Myocyte (in vitro differentiated cells): ENCODE results near the gene KLHL9. TPM values are rescaled to one million over a fixed set of nuclear protein-coding genes. Genes with fewer than 3 reads are reported as not detected.
A peak's percentile ranks its signal among the peaks of the same experiment; 100 is the strongest.

Experiments used
- DNase-seq: peaks from one replicate; pipeline ENCODE4 v3.0.0-alpha.2; 2012; ENCODE audit warnings: low read depth
- total RNA-seq: library from RNA; depleted of rRNA; stranded (reverse); fragments of >200 nt; gene quantifications from 2 replicates; pipeline ENCODE4 v1.2.3, GENCODE V29; 2014

KLHL9 gene
- total RNA-seq, 1 donor from 2014 or later, result 24.7 TPM

DNA sequence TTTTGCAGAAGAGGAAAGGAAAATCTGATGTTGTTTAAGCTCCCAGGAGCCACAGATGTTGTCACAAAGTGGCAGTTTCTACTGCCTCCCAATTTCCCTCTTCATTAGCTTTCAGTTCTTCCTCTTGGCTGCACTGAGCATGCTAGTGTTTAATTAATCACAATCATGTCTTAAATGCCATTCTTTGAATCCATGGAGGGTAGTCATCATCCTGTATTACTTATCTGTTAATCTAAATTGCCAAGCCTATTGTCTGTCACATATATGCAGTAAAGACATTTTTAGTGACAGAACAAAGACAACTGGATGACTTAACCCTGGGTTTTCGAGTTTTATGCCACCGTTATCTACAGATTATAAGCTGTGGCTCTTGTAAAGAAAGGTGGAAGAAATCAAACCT, 14.7 kb downstream of the KLHL9 start:
- DNase-seq, result no peak

DNA sequence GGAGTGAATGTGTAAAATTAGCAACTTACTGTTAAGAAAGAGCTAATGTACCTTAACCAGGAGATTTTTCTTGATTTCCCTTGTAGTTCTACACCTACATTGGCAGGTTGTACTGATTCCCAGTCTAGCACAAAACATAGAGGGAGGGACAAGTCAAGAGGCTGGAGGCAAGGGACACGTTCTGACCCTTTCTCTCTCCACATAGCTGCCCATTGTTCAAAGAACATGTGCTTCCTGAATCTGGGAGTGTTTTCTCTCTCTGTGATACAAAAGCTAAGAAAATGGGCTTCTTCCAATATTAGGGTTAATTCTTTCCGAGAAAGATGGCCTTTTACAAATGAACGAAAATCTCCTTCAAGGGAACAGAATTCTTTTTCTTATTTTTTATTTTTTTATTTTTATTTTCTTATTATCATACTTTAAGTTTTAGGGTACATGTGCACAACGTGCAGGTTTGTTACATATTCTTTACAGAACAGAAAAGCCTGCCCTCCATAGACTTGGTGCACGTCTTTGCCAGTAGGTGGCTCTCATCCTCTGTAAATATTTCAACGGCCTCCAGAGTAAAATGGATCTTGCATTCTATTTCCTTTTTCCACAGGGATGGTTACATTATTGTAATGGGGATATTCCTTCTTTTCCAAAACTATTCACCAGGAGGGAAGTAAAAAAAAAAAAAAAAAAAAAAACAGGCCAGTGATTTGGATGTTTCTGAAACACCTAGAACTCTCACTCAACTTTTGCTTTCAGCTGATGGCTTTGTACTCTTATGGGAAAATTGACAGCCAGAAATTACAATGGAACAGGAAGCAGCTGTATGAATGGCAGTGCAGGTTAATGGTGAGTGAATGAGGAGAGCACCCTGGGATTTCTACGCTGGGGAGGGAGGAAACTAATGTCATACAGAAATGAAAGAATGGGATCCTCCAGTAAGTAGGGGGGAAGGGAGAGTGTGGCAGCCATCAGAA, 17.0 kb downstream of the KLHL9 start:
- peak; percentile 53 for DNase-seq

DNA sequence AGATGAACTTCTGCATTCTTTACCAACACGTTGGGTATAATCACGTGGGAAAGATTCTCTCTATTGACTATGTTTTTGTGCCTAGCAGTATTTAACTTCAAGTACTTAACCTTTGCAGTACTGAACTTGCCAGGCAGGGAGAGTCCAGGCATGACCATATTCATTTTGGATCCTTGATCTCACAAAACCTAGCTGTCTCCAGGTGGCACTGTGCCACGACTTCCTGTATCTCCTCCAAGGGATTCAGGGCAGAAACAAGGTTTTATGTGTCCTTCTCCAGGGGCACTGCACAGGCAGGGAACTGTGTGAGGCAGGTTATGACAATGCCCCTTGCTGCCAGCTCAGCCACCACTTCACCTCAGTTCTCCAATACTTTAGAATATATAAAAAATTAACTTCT, 18.3 kb downstream of the KLHL9 start:
- DNase-seq, result no peak

DNA sequence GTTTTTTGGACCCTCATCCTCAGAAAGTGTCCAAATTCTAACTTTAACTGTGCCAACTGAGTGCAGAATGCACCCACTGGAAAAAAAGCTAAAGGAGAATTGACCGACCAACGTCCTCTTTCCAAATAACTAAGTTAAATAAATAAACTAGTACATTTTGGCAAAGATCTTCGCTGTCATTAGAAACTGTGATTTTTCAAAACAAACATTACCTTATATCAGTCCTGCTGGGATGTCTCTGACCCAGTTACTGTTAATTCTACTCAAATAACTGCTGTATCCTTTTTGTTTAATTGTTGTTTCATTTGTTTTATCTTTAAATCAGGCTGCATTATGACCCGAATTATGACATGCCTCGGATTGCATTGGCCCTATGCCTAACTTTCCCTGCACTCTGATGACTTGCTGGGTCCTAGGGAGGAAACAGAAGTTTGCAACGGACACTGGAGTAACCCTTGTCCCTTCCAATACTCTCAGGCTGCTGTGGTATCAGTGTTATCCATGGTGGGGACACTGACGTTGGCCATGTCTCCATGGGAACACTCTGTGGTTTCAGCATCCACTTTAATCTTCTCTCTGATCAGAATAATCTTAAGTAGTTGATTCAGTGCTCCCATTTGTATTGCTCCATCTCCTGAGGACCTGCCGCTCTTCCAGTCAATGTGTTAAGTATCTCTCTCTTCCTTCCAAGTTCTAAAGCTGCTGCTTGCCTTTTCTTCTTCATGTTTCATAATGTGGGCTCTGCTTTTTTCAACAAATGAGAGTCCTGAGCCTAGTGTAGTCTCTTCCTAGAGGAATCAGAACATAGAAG, 19.0 kb downstream of the KLHL9 start:
- DNase-seq, result no peak

DNA sequence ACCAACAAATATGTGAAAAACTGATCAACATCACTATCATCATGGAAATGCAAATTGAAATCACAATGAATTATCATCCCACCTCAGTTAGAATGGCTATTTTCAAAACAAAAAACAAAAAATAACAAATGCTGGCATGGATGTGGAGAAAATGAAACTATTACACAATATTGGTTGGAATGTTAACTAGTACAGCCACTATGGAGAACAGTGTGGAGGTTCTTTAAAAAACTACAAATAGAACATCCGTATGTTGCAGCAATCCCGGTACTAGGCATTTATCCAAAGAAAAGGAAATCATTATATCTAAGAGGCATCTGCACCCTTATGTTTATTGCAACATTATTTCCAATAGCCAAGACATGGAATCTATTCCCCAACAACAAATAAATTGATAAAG, 21.1 kb downstream of the KLHL9 start:
- no peak for DNase-seq

DNA sequence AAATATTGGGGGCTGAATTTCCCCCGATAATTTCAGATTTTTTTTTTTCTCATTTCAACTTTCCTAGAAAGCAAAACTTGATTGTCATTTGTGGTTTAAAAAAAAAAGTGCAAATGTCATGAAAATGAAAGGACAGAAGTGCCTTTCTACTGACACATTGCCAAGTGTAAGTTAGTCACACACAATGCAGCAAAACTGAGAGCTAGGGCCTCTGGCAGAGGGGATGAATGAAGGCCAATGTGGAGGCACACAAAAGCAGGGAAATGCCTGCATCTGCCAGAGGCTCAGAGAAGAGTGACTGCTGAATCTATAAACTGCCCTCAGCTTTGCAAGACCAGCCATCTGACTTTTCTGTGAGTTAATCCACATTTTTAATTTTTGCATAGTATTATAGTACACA, 23.3 kb downstream of the KLHL9 start:
- DNase-seq, result no peak

DNA sequence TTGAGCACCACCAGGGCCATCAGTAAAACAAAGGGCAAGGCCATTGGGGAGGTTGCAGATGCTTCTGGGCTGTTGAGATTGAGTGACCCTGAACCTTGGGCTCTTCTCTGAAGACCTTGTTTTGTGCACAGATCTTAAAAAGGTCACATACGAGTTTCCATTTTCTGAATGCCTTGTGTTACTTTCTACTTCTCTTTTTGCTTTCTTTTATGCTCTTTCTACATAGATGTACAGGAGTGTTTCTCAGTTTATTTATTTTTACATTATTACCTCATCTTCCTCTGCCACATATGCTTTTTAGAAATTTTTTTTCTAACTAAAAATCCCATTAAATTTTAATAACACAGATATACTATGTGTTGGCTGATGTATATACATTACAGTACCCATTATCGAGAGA, 30.0 kb downstream of the KLHL9 start, which contains the start of gene IFNA5:
Gene IFNA5 (minus strand): TSS at position 101 of the 400 bp plus-strand sequence. CDS start 57 bp downstream, at position 44.
- DNase-seq, result no peak

DNA sequence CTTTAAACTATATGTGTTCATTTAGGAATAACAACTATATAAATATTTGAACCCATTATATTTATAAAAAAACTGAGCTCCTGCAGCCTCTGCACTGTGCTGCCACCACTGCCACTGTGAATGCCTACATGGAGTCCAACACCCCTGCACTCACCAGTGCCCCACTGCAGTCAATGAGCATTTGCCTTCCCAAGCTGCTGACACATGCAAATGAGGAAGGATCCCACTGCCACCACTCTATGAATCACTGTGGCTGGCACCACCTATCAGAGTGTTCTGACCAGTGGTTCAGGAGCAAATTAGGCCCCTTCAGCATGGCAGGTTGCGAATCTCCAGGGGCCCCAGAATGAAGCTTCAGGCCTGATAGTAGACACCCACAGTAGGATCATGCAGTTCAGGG, 39.2 kb downstream of the KLHL9 start:
- DNase-seq, result no peak

DNA sequence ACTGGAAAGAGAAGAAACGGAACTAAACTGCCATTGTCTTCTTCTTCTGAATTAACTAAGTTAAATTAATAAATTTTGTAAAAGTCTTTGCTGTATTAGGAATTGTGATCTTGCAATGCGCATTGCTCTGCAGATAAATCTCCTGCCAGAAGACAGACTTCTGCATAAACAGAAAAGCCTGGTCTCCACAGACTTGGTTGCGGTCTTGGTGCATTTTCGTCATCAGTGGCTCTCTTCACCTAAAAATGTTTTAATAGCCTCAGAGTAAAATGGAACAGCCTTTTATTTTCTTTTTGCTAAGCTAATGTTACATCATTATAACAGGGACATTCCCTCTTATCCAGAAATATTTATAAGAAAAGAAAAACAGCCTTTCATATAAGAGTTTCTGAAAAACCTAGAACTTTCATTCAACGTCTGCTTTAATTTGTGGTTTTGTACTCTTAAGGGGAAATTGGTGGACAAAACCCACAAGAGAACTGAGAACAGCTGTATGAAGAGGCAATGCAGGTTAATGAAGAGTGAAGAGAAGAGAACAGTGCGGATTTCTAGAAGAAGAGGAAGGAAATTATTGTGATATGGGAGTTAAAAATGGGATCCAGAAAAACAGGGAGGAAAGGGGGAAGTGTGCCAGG, 40.2 kb downstream of the KLHL9 start:
- DNase-seq, result no peak

DNA sequence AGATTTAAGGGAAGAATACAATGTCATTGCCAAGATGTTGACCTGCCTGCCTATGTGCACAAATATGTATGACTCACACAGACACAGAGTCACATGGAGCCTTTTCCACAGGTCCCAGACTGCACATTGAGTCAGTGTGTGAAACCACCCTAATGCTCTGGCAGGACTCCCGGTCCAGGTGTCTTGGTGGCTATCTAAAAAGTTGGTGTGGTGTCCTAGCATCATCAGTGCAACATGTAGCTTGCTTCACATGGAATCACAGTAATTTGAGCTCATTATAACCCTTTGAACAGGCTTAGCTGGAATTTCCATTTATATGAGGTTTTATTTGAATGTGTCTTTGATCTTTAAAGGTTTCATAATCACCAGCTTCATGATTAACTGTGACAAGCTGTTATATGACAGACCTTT, 40.8 kb downstream of the KLHL9 start:
- peak; percentile 7 for DNase-seq

DNA sequence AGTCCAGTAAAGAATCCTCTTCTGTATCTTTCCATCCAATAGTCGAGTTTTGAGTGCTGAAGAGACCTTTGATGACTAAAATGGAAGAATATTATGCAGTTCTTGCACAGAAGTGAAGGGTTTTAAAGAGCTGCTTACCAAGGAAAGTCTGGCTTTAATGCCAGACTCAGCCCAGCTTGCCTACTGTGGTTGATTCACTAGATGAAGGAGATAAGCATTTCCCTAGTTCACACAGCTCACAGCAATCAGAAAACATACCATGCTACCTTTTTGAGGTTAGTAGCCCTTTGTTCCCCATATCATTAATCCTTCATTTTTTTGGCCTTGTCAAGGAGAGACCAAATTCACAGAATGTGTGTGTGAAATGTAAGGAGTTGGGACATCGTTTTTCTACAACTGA, 45.4 kb downstream of the KLHL9 start:
- no peak for DNase-seq

DNA sequence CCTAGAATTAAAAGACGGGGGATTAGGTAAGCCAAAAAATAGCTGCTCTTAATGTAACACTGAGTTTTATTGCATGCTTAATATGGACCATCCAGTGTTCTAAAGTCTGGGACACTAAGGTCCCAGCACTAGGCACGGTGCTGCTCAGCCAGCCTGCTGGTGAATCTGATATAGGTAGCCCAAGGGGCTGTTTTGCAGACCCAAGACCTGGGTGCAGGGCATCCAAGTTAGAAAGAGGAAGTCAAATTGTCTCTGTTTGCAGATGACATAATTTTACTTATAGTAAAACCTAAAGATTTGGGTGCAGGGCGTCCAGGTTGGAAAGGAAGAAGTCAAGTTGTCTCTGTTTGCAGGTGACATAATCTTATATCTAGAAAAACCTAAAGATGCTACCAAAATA, 47.9 kb downstream of the KLHL9 start:
- DNase-seq, result no peak

DNA sequence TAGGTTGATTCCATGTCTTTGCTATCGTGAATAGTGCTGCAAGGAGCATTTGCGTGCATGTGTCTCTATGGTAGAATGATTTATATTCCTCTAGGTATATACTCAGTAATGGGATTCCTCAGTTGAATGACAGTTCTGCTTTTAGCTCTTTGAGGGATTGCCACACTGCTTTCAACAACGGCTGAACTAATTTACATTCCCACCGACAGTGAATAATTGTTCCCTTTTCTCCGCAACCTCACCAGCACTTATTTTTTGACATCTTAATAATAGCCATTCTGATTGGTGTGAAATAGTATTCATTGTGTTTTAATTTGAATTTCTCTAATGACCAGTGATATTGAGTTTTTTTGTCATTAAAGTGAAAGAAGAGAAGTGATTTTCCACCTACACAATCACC, 48.5 kb downstream of the KLHL9 start:
- DNase-seq, result no peak

DNA sequence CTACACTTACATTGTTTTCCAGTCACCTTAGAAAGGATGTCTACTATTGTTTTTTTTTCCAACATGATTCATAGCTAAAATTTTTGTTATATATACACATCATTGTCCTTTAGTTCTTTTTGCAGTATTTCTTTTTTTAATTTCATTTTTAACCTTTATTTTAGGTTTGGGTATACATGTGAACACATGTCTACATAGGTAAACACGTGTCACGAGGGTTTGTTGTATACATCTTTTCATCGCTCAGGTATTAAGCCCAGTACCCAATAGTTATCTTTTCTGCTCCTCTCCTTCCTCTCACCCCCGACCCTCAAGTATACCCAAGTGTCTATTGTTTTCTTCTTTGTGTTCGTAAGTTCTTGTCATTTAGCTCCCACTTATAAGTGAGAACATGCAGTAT, 49.1 kb downstream of the KLHL9 start:
- DNase-seq, result no peak

DNA sequence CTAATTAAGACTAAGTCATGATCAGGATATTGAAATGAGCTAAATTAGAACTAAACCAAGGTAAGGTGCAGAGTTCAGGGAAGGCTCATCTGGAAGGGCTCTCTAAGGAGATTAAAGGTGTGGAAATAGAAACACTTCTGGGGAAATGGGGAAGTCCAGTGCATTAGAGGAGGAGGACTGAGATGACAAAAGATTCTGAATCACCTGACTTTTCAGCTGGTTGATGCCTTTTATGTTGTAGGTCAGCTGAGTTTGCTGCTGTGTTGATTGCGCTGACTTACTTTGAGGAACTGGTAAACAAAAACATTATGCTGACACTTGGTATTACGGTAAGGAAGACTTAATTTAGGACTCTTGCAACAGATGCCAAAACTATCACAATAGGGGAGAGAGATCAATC, 53.9 kb downstream of the KLHL9 start:
- DNase-seq, result no peak

Other genes with a start within 250 kb of the KLHL9 start
- not detected in 2 replicates for gene IFNW1, start 193.6 kb downstream of the KLHL9 start, total RNA-seq
- not detected in 2 replicates for gene IFNA21, start 168.7 kb downstream of the KLHL9 start, total RNA-seq
- gene IFNA4, start 147.8 kb downstream of the KLHL9 start, total RNA-seq, result not detected in 2 replicates
- not detected in 2 replicates for gene IFNA7, start 133.2 kb downstream of the KLHL9 start, total RNA-seq
- not detected in 2 replicates for gene IFNA10, start 128.3 kb downstream of the KLHL9 start, total RNA-seq
- gene IFNA16, start 118.1 kb downstream of the KLHL9 start, total RNA-seq, result not detected in 2 replicates
- gene IFNA17, start 107.2 kb downstream of the KLHL9 start, total RNA-seq, result not detected in 2 replicates
- gene IFNA14, start 95.4 kb downstream of the KLHL9 start, total RNA-seq, result not detected in 2 replicates
- gene IFNA5, start 30.1 kb downstream of the KLHL9 start, total RNA-seq, result not detected in 2 replicates
- gene IFNA6, start 15.5 kb upstream of the KLHL9 start, total RNA-seq, result not detected in 2 replicates
- gene IFNA13, start 32.7 kb upstream of the KLHL9 start, total RNA-seq, result not detected in 2 replicates
- not detected in 2 replicates for gene IFNA2, start 50.0 kb upstream of the KLHL9 start, total RNA-seq
- gene IFNA8, start 73.7 kb upstream of the KLHL9 start, total RNA-seq, result not detected in 2 replicates
- gene IFNA1, start 105.0 kb upstream of the KLHL9 start, total RNA-seq, result not detected in 2 replicates
- gene IFNE, start 146.9 kb upstream of the KLHL9 start, total RNA-seq, result 0.31 TPM in 1 of 2 replicates, not detected in the other